CD4-positive, alpha-beta T cell (primary cell): ENCODE measurements around the gene DNALI1. TPM values are rescaled to one million over a fixed set of nuclear protein-coding genes. Genes with fewer than 3 reads are reported as not detected.

ENCODE experiments used
- ATAC-seq: fragments of 200-7000 bp; cut with Tn5 transposase; one replicate; pipeline ENCODE4 v1.10.0; 2022; ENCODE audit warnings: mild to moderate bottlenecking; ENCODE audit not compliant: poor library complexity
- CTCF ChIA-PET: fragments of 350-600 bp; sonication (Branson Sonifier 250); formaldehyde crosslinking; loops from one replicate; lab custom pipeline; 2021; ENCODE audit warnings: antibody characterized with exemption, inconsistent platforms; lab: Charles Lee
- POLR2A ChIA-PET: fragments of 350-600 bp; sonication (Branson Sonifier 250); formaldehyde crosslinking; loops from one replicate; lab custom pipeline; 2021; ENCODE audit warnings: antibody characterized with exemption, inconsistent platforms; lab: Charles Lee
- DNase-seq, 14 experiments: peaks; one replicate each; pipeline ENCODE4 v3.0.0-alpha.2; 2013 to 2020; ENCODE audit warnings: mixed read lengths in 2 of 14
- H3K27ac ChIP-seq, 2 donors: one replicate each; pipeline versions ENCODE4 v1.5.1 to v1.7.0; 2013; ENCODE audit warnings: low read length in 2 of 2, low read depth in 1 of 2, mild to moderate bottlenecking in 1 of 2
- H3K27me3 ChIP-seq, 2 experiments: 1 replicate in 1 of 2; 2 replicates in 1 of 2; pipeline versions ENCODE4 v1.6.1 to v1.7.0; 2013; ENCODE audit warnings: low read length in 2 of 2, control low read depth in 1 of 2, mild to moderate bottlenecking in 1 of 2, moderate library complexity in 1 of 2; ENCODE audit not compliant: insufficient read depth in 2 of 2, control insufficient read depth in 1 of 2
- H3K36me3 ChIP-seq: one replicate; pipeline ENCODE4 v1.6.1; 2013; ENCODE audit warnings: low read length, control low read depth; ENCODE audit not compliant: insufficient read depth
- H3K4me1 ChIP-seq: one replicate; pipeline ENCODE4 v1.6.1; 2013; ENCODE audit warnings: low read length, control low read depth; ENCODE audit not compliant: insufficient read depth
- H3K4me3 ChIP-seq: one replicate; pipeline ENCODE4 v1.5.1; 2013; ENCODE audit warnings: mild to moderate bottlenecking, low read length, moderate library complexity
- H3K9me3 ChIP-seq, 2 experiments: 1 replicate in 1 of 2; 2 replicates in 1 of 2; pipeline versions ENCODE4 v1.6.1 to v1.7.0; 2013; ENCODE audit warnings: low read length in 2 of 2, mild to moderate bottlenecking in 2 of 2, control low read depth in 1 of 2, moderate library complexity in 1 of 2; ENCODE audit not compliant: control insufficient read depth in 1 of 2, insufficient read depth in 1 of 2
- H3K27ac Mint-ChIP-seq: one replicate; pipeline ENCODE4 v1.8.0; 2020; ENCODE audit warnings: mixed read lengths
- H3K27me3 Mint-ChIP-seq: one replicate; pipeline ENCODE4 v1.8.0; 2021; ENCODE audit warnings: mixed read lengths
- H3K36me3 Mint-ChIP-seq: one replicate; pipeline ENCODE4 v1.8.0; 2021; ENCODE audit warnings: low read depth, mixed read lengths
- H3K4me1 Mint-ChIP-seq: one replicate; pipeline ENCODE4 v1.8.0; 2021; ENCODE audit warnings: low read depth, mixed read lengths
- H3K4me3 Mint-ChIP-seq: one replicate; pipeline ENCODE4 v1.8.0; 2020; ENCODE audit warnings: mild to moderate bottlenecking, mixed read lengths
- H3K9me3 Mint-ChIP-seq: one replicate; pipeline ENCODE4 v1.8.0; 2020; ENCODE audit warnings: mixed read lengths
- CTCF ChIP-seq: fragments of 200-600 bp; IDR thresholded peaks from one replicate; pipeline ENCODE4 v1.8.0; 2022; ENCODE audit warnings: antibody characterized with exemption, mild to moderate bottlenecking
- intact Hi-C, 2 experiments: fragments of 100-400 bp; cut with DNase I in 1 of 2; cut with micrococcal nuclease in 1 of 2; formaldehyde crosslinking; loops; one replicate each; pipeline versions ENCODE4 v1.15.1 to v1.9.0; 2023 to 2025; cut with DNase I, micrococcal nuclease
- total RNA-seq, 174 experiments: library from RNA in 2 of 174; stranded (reverse) in 2 of 174; gene quantifications; one replicate each; pipeline ENCODE4 v1.2.3 and lab custom pipeline; 2021 to 2026

DNALI1 gene
- total RNA-seq, 2 experiments from 2014 or later = not detected

- H3K9me3 Mint-ChIP-seq = no peaks in the 10 kb centered on the region
- Histone ChIP-seq H3K4me1 (no peaks in the 10 kb centered on the region), H3K27me3 (no peaks in the 10 kb centered on the region), H3K27ac (no peak overlapping the region), H3K36me3 (peaks cover 52% of the 10 kb centered on the region), H3K9me3 (no peaks in the 10 kb centered on the region), H3K4me3 (no peak overlapping the region)
- H3K27ac Mint-ChIP-seq = no peak overlapping the region
- ChIA-PET CTCF (no interaction called here), POLR2A (interaction anchor here (1.2 kb wide), 1 partner anchor 124 kb away, joined by 3 read pairs; no protein-coding TSS in a partner anchor)
- ATAC-seq (no peak), DNase-seq (no peak)
- no peak overlapping the region for H3K4me3 Mint-ChIP-seq
- no peak for TF ChIP-seq CTCF
- H3K36me3 Mint-ChIP-seq = peaks cover 56% of the 10 kb centered on the region
- H3K4me1 Mint-ChIP-seq = no peaks in the 10 kb centered on the region
- intact Hi-C loops = no loop called here
- H3K27me3 Mint-ChIP-seq = no peaks in the 10 kb centered on the region
Measured at GRCh38 chr1:37564892-37565291, 8.2 kb downstream of the DNALI1 start.

- Mint-ChIP-seq H3K27me3 (no peaks in the 10 kb centered on the region), H3K4me3 (no peak overlapping the region), H3K27ac (no peak overlapping the region), H3K4me1 (no peaks in the 10 kb centered on the region), H3K36me3 (peaks cover 77% of the 10 kb centered on the region), H3K9me3 (no peaks in the 10 kb centered on the region)
- Histone ChIP-seq H3K9me3 (no peaks in the 10 kb centered on the region), H3K27ac (no peak overlapping the region), H3K4me1 (no peaks in the 10 kb centered on the region), H3K36me3 (peaks cover 72% of the 10 kb centered on the region), H3K4me3 (no peak overlapping the region), H3K27me3 (no peaks in the 10 kb centered on the region)
- ChIA-PET CTCF (no interaction called here), POLR2A (no interaction called here)
- DNase-seq (no peak), ATAC-seq (no peak)
- TF ChIP-seq CTCF = no peak
- intact Hi-C loops = no loop called here
Measured at GRCh38 chr1:37567023-37567422, 10.3 kb downstream of the DNALI1 start.

GRCh38 chr1:37570528-37571334 is 14.0 kb downstream of the DNALI1 start:
- Mint-ChIP-seq H3K27ac (no peak overlapping the region), H3K36me3 (peaks cover 96% of the 10 kb centered on the region), H3K27me3 (no peaks in the 10 kb centered on the region), H3K9me3 (no peaks in the 10 kb centered on the region), H3K4me1 (no peaks in the 10 kb centered on the region), H3K4me3 (no peak overlapping the region)
- H3K4me1 ChIP-seq = no peaks in the 10 kb centered on the region
- no peak for ATAC-seq
- intact Hi-C loops = no loop called here
- POLR2A ChIA-PET = no interaction called here
- no peak for DNase-seq
- no peaks in the 10 kb centered on the region for H3K27me3 ChIP-seq
- CTCF ChIA-PET = no interaction called here
- H3K27ac ChIP-seq = no peak overlapping the region
- peaks cover 96% of the 10 kb centered on the region for H3K36me3 ChIP-seq
- no peak for TF ChIP-seq CTCF
- H3K4me3 ChIP-seq = no peak overlapping the region
- H3K9me3 ChIP-seq = no peaks in the 10 kb centered on the region
